Measurements from ENCODE around the gene VPS8. TPM values are rescaled to one million over a fixed set of nuclear protein-coding genes. Genes with fewer than 3 reads are reported as not detected.
A peak's percentile ranks its signal among the peaks of the same experiment; 100 is the strongest.

VPS8 gene
- total RNA-seq, 4 donors from 2014 or later = 31.0 to 39.0 (median 32.6) TPM

DNA sequence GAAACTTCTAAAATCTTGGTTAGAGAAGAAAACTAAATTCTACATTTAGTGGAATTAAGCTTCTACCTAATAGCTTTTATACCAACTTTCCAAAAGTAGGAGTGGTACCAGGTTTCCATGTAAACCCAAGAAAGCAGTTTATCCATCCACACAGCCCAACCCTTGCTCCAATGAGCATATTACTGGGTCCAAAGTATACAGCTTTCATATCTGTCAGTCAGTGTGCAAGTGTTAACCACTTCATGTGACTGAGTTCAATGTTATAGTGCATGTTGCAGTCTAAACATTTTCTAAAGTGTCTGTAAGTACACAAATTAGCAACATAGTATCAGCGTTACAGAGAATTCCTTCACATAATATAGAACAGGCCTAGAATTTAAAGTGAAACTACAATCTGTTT is 267.7 kb downstream of the VPS8 start:
- intact Hi-C loops (cut with DNase I) = no loop called here
- TF ChIP-seq POLR2A (IDR thresholded peaks at IDR 0.05; ENCODE audit: low read depth) (no peak), POLR2AphosphoS5 (IDR thresholded peaks at IDR 0.05) (no peak), EP300 (IDR thresholded peaks at IDR 0.05) (no peak)
- TF ChIP-seq, protein P1, sequence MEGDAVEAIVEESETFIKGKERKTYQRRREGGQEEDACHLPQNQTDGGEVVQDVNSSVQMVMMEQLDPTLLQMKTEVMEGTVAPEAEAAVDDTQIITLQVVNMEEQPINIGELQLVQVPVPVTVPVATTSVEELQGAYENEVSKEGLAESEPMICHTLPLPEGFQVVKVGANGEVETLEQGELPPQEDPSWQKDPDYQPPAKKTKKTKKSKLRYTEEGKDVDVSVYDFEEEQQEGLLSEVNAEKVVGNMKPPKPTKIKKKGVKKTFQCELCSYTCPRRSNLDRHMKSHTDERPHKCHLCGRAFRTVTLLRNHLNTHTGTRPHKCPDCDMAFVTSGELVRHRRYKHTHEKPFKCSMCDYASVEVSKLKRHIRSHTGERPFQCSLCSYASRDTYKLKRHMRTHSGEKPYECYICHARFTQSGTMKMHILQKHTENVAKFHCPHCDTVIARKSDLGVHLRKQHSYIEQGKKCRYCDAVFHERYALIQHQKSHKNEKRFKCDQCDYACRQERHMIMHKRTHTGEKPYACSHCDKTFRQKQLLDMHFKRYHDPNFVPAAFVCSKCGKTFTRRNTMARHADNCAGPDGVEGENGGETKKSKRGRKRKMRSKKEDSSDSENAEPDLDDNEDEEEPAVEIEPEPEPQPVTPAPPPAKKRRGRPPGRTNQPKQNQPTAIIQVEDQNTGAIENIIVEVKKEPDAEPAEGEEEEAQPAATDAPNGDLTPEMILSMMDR (IDR thresholded peaks at IDR 0.05) = no peak
- Histone ChIP-seq H3K9me3 (no peaks in the 10 kb centered on the region), H3K36me3 (peaks cover 0 to 49% (median 16%) of the 10 kb centered on the region in 4 donors), H3K27ac (replicated peaks in 1 of 4) (no peak overlapping the region), H3K4me3 (no peak overlapping the region), H3K4me1 (peaks cover 0 to 19% (median 9%) of the 10 kb centered on the region in 4 donors), H3K27me3 (no peaks in the 10 kb centered on the region)
- WGBS = 74% methylated on average over 1 of the region's 1 CpG
- no peak for DNase-seq (ENCODE audit: extremely low spot score)

DNA sequence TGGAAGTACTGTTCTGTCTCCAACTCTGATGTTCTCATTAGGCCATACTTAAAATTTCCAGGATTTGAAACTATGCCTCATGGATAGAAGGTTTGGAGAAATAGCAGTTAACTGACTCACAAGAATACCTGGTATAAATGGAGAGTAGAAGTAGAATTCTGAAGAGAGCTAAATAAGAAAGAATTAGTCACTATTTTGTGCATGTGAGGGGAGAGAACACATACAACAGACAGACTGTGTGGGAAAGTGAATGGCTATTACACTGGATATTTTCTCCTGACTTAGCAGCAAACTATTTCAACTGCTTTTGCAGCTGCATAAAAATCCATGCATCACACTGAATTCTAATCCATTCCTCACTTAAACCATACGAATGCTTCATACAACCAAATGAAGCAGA is 269.6 kb downstream of the VPS8 start:
- no peaks in the 10 kb centered on the region for H3K27me3 ChIP-seq
- peaks cover 0 to 49% (median 16%) of the 10 kb centered on the region in 4 donors for H3K36me3 ChIP-seq
- no peak for DNase-seq (ENCODE audit: extremely low spot score)
- H3K4me1 ChIP-seq = peaks cover 0 to 31% (median 22%) of the 10 kb centered on the region in 4 donors
- intact Hi-C loops (cut with DNase I) = no loop called here
- no peak for TF ChIP-seq POLR2A (IDR thresholded peaks at IDR 0.05; ENCODE audit: low read depth)
- TF ChIP-seq EP300 (IDR thresholded peaks at IDR 0.05) = no peak
- no peak overlapping the region for H3K27ac ChIP-seq (replicated peaks in 1 of 4)
- H3K4me3 ChIP-seq = no peak overlapping the region
- 52% methylated on average over 1 of the region's 1 CpG for WGBS
- H3K9me3 ChIP-seq = no peaks in the 10 kb centered on the region

DNA sequence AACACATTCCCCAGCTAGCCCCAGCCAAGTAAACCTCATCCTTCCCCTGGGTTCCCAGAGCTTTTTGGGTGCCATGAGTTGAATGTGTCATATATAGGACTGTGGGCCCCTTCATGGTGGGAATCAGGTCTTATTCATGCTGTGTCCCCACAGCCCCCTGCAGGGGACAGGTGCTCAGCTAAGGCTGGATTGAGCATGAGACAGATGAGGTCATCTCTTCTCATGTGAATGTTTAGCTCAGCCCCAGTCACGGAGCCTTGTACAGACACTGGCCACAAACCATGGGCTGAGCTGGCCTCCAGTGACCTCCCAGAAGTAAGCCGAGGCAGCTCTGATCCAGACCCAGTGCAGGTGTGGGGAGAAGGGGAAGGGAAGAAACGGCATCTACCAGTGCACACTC is 270.2 kb downstream of the VPS8 start:
- Histone ChIP-seq H3K4me3 (no peak overlapping the region), H3K27ac (replicated peaks in 1 of 4) (no peak overlapping the region), H3K9me3 (no peaks in the 10 kb centered on the region), H3K27me3 (no peaks in the 10 kb centered on the region), H3K36me3 (peaks cover 0 to 48% (median 16%) of the 10 kb centered on the region in 4 donors), H3K4me1 (peaks cover 0 to 31% (median 23%) of the 10 kb centered on the region in 4 donors)
- intact Hi-C loops (cut with DNase I) = no loop called here
- no peak for DNase-seq (ENCODE audit: extremely low spot score)
- no peak for TF ChIP-seq POLR2A (IDR thresholded peaks at IDR 0.05; ENCODE audit: low read depth)
- WGBS = 76% methylated on average over 3 of the region's 3 CpGs

DNA sequence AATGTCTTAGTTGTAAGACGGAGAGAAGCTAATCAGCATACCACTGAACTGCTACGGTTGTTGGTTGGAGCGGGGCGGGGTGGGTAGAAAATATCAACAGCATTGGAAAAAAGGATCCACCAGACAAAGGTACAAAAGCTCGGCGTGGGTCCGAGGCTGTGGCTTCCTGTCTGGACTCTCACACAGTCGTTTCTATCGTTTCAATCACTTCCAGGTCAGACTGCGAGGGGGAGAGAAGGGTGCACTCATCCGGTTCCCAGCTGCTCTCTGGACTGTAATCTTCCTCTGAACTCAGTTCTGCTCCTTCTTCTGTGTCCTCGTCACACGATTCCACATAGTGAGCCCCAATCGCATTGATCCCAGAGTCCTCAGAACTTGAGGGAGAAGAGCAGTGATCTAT is 270.9 kb downstream of the VPS8 start:
- Histone ChIP-seq H3K36me3 (peaks cover 0 to 41% (median 16%) of the 10 kb centered on the region in 4 donors), H3K27ac (replicated peaks in 1 of 4) (no peak overlapping the region), H3K4me1 (peaks cover 0 to 31% (median 28%) of the 10 kb centered on the region in 4 donors), H3K27me3 (no peaks in the 10 kb centered on the region), H3K9me3 (no peaks in the 10 kb centered on the region), H3K4me3 (no peak overlapping the region)
- WGBS = 72% methylated on average over 14 of the region's 14 CpGs
- DNase-seq (ENCODE audit: extremely low spot score) = no peak
- intact Hi-C loops (cut with DNase I) = no loop called here
- TF ChIP-seq POLR2A (IDR thresholded peaks at IDR 0.05; ENCODE audit: low read depth) (no peak), POLR2AphosphoS5 (IDR thresholded peaks at IDR 0.05) (no peak), EP300 (IDR thresholded peaks at IDR 0.05) (no peak)
- TF ChIP-seq, protein P1 (IDR thresholded peaks at IDR 0.05) = no peak

DNA sequence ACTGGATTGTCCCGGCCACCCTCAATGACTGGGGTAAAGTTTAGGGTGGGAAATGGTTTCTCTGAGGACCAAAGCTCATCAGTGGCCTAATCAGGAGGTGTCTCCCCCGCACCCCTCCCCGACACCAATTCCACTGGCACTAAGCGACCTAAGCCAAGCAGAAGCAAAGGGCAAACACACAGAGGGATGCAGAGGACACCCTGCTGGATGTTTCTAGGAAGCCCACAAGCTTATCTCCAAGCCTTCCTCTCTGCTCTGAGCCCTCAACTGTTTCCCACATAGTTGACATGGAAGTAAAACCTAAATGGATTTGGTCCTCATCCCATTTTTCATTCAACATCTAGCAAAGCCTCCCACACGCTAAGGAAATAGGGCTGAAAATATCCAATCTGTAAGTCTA is 272.4 kb downstream of the VPS8 start:
- Histone ChIP-seq H3K27me3 (no peaks in the 10 kb centered on the region), H3K4me1 (peaks cover 0 to 42% (median 31%) of the 10 kb centered on the region in 4 donors), H3K4me3 (no peak overlapping the region), H3K27ac (replicated peaks in 1 of 4) (no peak overlapping the region), H3K36me3 (peaks cover 0 to 36% (median 16%) of the 10 kb centered on the region in 4 donors), H3K9me3 (no peaks in the 10 kb centered on the region)
- intact Hi-C loops (cut with DNase I) = loop anchor here (2.0 kb wide), 1 partner anchor 92 kb away; no protein-coding TSS in a partner anchor
- no peak for DNase-seq (ENCODE audit: extremely low spot score)
- TF ChIP-seq, protein P1 (IDR thresholded peaks at IDR 0.05) = no peak
- TF ChIP-seq POLR2A (IDR thresholded peaks at IDR 0.05; ENCODE audit: low read depth) (no peak), POLR2AphosphoS5 (IDR thresholded peaks at IDR 0.05) (no peak), EP300 (IDR thresholded peaks at IDR 0.05) (no peak)
- 77% methylated on average over 5 of the region's 5 CpGs for WGBS

DNA sequence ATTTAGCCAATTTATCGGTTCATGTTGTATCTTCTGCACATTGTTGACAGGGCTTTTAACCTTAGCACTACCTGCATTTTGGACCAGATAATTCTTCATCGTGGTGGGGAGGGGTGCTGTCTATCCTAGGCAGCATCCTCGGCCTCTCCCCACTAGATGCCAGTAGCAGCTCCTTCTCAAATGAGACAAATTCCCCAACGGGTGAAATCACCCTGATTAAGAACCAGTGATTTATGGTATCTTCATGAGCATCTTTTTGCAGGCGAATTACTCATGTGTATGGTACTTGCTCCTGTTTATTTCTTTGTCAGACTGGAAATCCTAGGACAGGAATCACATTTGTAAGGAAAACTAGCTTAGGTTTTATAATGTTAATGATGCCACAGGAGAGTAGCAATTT is 272.9 kb downstream of the VPS8 start:
- H3K9me3 ChIP-seq = no peaks in the 10 kb centered on the region
- TF ChIP-seq, protein P1 (IDR thresholded peaks at IDR 0.05) = peak; percentile 40 to 52 (median 43)
- TF ChIP-seq POLR2AphosphoS5 (IDR thresholded peaks at IDR 0.05) (peak in 1 of 2 donors; percentile 50), POLR2A (IDR thresholded peaks at IDR 0.05; ENCODE audit: low read depth) (no peak)
- 54% methylated on average over 5 of the region's 5 CpGs for WGBS
- no peaks in the 10 kb centered on the region for H3K27me3 ChIP-seq
- DNase-seq (ENCODE audit: extremely low spot score) = no peak
- H3K27ac ChIP-seq (replicated peaks in 1 of 4) = peak overlapping the region in 1 of 4 donors; percentile 2
- peaks cover 0 to 39% (median 32%) of the 10 kb centered on the region in 4 donors for H3K4me1 ChIP-seq
- H3K36me3 ChIP-seq = peaks cover 0 to 33% (median 16%) of the 10 kb centered on the region in 4 donors
- H3K4me3 ChIP-seq = no peak overlapping the region
- intact Hi-C loops (cut with DNase I) = loop anchor here (2.0 to 5.0 kb wide), 2 partner anchors 67 to 92 kb away; partner anchors contain the start of gene C3orf70
